Stimulated activated CD8-positive, alpha-beta memory T cell treated with anti-CD3 and anti-CD28 coated beads, Interleukin-15, amount 100 ng/mL, for 24 hours (primary cell): Measurements from ENCODE around the gene FOXP1.

Experiments
- DNase-seq: peaks from one replicate; pipeline ENCODE4 v3.0.0-alpha.2; 2020; ENCODE audit warnings: low read depth

The FOXP1 gene

DNA sequence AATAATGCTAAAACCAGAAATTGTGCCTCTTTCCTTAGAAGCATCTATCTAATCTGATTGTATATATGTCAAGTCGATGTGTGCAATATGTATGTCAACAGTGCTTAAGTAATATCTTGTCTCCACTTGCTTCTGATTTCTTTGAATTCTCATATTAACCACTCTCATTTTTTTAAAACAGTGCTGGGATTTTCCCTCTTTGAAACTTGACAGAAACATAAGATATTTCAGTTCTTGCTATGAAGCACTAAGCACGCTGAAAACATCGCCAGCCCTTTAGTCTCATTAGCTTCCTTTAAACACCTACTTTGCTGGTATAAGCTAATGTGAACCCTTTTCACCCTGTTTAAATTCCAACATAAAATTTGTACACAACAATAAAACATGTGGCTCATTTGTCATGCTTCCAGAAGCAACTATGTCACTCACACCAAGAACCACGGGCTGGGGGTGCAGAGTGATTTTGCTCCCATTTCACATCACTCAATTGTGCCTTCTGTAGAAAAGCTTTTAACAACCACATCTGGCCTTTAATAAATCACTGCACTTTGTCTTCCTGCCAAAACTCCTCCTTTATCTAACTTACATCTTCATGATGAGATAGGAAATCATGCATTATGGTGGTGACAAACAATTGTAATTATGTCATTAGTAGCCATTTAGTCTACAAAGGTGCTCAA, 185.2 kb downstream of the FOXP1 start:
- no peak for DNase-seq

DNA sequence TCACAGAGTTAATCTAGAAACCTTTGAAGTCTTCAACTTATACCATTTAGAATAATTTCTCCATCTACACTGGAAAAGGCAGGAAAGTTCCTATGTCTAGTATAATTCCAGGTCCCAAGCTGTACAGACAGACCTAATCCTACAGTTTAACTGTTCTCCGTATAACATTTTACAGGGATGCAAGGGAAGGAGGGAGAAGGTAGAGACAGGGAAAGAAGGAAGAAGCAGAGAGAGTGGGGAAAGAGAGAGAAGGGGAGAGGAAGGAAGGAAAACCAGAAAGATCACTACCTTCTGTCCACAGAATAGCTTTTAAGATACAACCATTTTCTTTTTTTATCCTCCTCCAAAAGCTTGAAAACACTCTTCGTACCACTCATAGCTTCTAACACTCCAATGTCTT, 185.8 kb downstream of the FOXP1 start:
- DNase-seq = no peak

DNA sequence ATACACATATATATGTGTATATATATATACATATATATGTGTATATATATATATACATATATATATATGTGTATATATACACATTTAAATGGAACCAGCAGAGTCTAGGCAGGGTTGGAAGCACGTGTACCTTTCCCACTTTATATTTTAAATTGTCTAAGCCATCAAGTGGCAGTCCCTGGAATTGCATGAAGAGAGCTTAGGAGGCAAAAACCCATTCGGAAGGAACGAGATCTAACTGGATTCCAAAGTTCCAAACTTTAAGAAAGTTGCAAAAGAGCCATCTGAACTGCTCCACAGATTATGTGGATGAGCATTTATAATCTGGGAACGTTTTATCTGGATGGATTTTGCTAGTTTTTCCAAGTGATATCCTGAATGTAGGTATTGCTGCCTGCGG, 186.5 kb downstream of the FOXP1 start:
- DNase-seq = no peak

- no peak for DNase-seq
Observed at GRCh38 chr3:71395927-71396695, 187.4 kb downstream of the FOXP1 start.

DNA sequence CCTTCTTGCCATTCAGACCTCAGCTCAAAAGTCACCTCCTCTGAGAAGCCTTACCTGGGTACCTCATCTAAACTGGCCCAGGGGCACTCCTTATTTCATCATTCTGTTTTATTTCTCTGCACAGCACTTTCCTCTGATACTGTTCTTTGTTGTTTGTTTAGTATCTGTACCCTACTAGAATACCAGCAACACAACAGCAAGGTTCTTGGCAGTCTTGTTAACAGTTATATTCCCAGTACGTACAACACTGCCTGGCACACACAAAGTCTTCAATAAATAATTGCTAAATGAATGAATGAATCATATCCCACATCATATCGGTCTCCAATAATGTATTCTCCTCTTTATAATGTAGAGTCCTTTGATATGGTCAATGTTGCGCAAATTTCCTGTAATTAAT, 188.1 kb downstream of the FOXP1 start:
- no peak for DNase-seq

- DNase-seq = no peak
Observed at GRCh38 chr3:71393745-71394144, 189.8 kb downstream of the FOXP1 start.

DNA sequence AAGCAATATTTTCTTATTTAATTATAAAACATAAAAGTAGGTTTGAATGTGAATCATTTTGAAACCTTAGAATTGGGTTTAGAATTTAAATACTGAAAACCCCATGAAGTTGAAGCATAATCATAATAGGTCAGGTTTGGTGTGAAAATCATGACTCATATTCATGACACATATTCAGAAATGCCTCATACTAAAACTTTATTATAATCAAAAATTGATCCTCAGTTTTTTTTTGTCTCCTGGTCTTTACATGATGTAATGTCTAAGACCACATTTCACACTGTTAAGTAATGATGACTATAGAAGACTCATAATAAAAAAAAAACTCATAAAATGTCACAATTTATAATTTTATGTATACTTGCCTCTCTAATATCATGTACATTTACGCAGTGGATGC, 190.4 kb downstream of the FOXP1 start:
- no peak for DNase-seq

GRCh38 chr3:71392251-71392650, 191.3 kb downstream of the FOXP1 start:
- no peak for DNase-seq

GRCh38 chr3:71391361-71391760, 192.2 kb downstream of the FOXP1 start:
- DNase-seq = no peak

GRCh38 chr3:71389911-71390573, 193.5 kb downstream of the FOXP1 start:
- DNase-seq = no peak

DNA sequence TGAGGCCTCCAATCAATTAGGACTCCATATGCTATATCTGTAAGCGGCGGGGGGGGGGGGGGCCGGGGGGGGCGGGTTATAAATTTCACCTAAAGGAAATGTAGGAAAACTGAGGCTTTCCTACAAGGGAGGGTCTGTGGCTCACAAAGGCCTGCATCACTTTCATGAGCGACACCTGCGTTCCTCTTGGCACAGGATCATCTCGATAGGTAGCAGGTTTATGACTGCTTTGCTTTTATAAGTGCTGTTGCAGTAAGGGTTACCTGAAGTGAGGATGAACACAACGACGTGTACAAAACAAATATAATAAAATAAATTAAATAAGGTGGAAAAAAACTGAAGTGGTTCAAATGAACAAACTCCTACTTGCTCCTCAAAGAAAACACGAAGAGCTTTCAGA, 194.3 kb downstream of the FOXP1 start:
- DNase-seq = no peak

GRCh38 chr3:71388535-71389120, 194.9 kb downstream of the FOXP1 start:
- DNase-seq = no peak

- DNase-seq = no peak
Observed at GRCh38 chr3:71387586-71387985, 195.9 kb downstream of the FOXP1 start.

DNA sequence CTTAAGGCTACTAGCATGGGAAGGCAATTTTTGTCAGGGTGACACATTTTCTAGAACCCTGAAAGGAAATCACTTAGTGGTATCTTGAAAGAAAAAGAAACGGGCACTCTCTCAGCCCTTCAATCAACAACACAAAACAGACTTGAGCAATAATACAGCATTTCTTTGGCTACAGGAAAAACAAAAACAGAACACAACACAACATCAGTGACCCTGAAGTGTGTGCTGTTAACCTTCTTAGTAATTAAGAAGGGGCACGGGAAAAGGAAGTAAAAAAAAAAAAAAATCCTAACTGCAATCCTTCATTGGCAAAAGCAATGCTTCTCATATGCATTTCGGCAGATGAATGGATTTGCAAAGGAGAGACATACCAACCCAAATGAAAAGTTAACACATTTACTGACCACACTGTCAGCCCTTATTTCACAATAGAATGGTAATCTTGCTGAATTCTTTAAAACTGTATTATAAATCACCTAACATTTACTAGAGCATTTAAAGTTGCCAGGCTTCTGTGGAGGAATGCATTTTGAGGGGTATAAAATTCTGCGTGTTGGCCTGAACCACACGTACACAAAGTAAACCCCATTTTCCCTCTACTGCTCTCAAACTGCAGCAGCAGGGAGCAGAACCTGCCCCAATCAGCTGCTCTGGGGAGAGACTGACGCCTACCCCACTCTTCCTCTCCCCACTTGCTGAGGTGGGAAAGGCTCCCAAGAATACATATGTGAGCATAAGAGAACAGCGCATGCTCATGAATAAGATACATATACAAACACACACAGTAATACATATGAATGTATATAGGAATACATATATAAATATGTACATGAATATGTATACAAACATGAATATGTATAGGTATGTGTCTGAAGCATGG, 198.5 kb downstream of the FOXP1 start:
- no peak for DNase-seq

- no peak for DNase-seq
Observed at GRCh38 chr3:71384388-71384787, 199.1 kb downstream of the FOXP1 start.

- no peak for DNase-seq
Observed at GRCh38 chr3:71380096-71380495, 203.4 kb downstream of the FOXP1 start.

- DNase-seq = no peak
Observed at GRCh38 chr3:71378509-71378908, 205.0 kb downstream of the FOXP1 start.

DNA sequence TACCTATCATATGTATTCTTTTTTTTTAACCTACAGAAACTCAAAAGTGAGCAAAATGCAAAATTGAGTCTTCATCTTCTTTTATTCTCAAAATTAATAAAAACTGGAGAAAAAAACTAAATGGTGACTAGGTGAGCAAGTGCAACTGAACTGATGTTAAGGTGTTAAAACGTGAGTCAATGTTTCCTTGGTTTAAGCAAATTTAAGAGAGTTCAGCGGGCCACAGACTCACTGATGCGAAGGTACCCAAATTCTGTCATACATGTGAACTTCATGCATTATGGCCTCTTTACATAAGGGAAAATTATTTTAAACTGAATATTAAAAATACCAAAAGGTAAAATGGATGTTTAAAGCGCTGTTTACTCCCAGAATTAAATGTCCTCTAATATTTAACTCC, 206.6 kb downstream of the FOXP1 start:
- DNase-seq = no peak

- DNase-seq = no peak
Observed at GRCh38 chr3:71376503-71376902, 207.0 kb downstream of the FOXP1 start.

GRCh38 chr3:71374582-71374981, 208.9 kb downstream of the FOXP1 start:
- DNase-seq = no peak

- DNase-seq = no peak
Observed at GRCh38 chr3:71372911-71373637, 210.5 kb downstream of the FOXP1 start.
